B cell (primary cell): ENCODE data around the gene PCDH15. TPM values are rescaled to one million over a fixed set of nuclear protein-coding genes. Genes with fewer than 3 reads are reported as not detected.

Experiments
- ATAC-seq: fragments of 200-7000 bp; cut with Tn5 transposase; one replicate; pipeline ENCODE4 v1.10.0; 2021; ENCODE audit warnings: low read depth, mild to moderate bottlenecking, moderate number of reproducible peaks, moderate library complexity
- CTCF ChIA-PET: fragments of 350-600 bp; sonication (Branson Sonifier 250); formaldehyde crosslinking; loops from one replicate; lab custom pipeline; 2021; ENCODE audit warnings: antibody characterized with exemption, inconsistent platforms; lab: Charles Lee
- POLR2A ChIA-PET: fragments of 350-600 bp; sonication (Branson Sonifier 250); formaldehyde crosslinking; loops from one replicate; lab custom pipeline; 2021; ENCODE audit warnings: antibody characterized with exemption; lab: Charles Lee
- DNase-seq: peaks from one replicate; pipeline ENCODE4 v3.0.0; 2013
- H2AFZ ChIP-seq: 2 replicates; pipeline ENCODE4 v1.6.1; 2012; ENCODE audit warnings: mild to moderate bottlenecking, low read depth, low read length; ENCODE audit not compliant: insufficient read depth, poor library complexity, severe bottlenecking
- H3K27ac ChIP-seq, 2 donors: 1 replicate in 1 of 2; 2 replicates in 1 of 2; pipeline ENCODE4 v1.5.1; 2012 to 2013; ENCODE audit warnings: low read length in 2 of 2, mild to moderate bottlenecking in 2 of 2, moderate library complexity in 1 of 2
- H3K27me3 ChIP-seq, 4 experiments: fragments of 200-600 bp in 1 of 4; sonication (generic) in 1 of 4; replicated peaks in 1 of 4; 1 replicate in 2 of 4; 2 replicates in 2 of 4; pipeline versions ENCODE4 v1.6.1 to v1.7.0; 2013 to 2016; ENCODE audit warnings: low read length in 3 of 4, mild to moderate bottlenecking in 2 of 4, mixed read lengths in 1 of 4, moderate library complexity in 1 of 4; ENCODE audit not compliant: insufficient read depth in 4 of 4, control insufficient read depth in 3 of 4; ENCODE audit errors: control extremely low read depth in 1 of 4
- H3K36me3 ChIP-seq, 2 experiments: replicated peaks in 1 of 2; 1 replicate in 1 of 2; 2 replicates in 1 of 2; pipeline versions ENCODE4 v1.6.1 to v1.7.1; 2013; ENCODE audit warnings: low read length in 1 of 2; ENCODE audit not compliant: insufficient read depth in 2 of 2, control insufficient read depth in 1 of 2; ENCODE audit errors: control extremely low read depth in 1 of 2, extremely low read depth in 1 of 2
- H3K4me1 ChIP-seq, 2 donors: fragments of 200-600 bp in 1 of 2; sonication (generic) in 1 of 2; 1 replicate in 1 of 2; 2 replicates in 1 of 2; pipeline versions ENCODE4 v1.5.1 to v1.6.1; 2013 to 2017; ENCODE audit warnings: low read length in 2 of 2; ENCODE audit not compliant: control insufficient read depth in 2 of 2, insufficient read depth in 2 of 2
- H3K4me2 ChIP-seq: replicated peaks from 2 replicates; pipeline ENCODE3; 2012; ENCODE audit warnings: mild to moderate bottlenecking, low read depth, low read length; ENCODE audit not compliant: poor library complexity, severe bottlenecking
- H3K4me3 ChIP-seq, 5 experiments: fragments of 200-600 bp in 1 of 5; sonication (generic) in 1 of 5; 1 replicate in 3 of 5; 2 replicates in 2 of 5; pipeline versions ENCODE4 v1.5.1 to v1.7.0; 2011 to 2016; ENCODE audit warnings: low read length in 4 of 5, mild to moderate bottlenecking in 4 of 5, low read depth in 2 of 5, control low read depth in 1 of 5, moderate library complexity in 1 of 5; ENCODE audit not compliant: insufficient read depth in 1 of 5; ENCODE audit errors: control extremely low read depth in 1 of 5, extremely low read depth in 1 of 5
- H3K79me2 ChIP-seq: fragments of 200-600 bp; sonication (generic); one replicate; pipeline ENCODE4 v1.6.0; 2016; ENCODE audit warnings: low read length; ENCODE audit not compliant: control insufficient read depth, insufficient read depth
- H3K9ac ChIP-seq: fragments of 200-600 bp; sonication (generic); 2 replicates; pipeline ENCODE4 v1.6.1; 2017; ENCODE audit warnings: mild to moderate bottlenecking, low read length, moderate library complexity
- H3K9me3 ChIP-seq, 3 donors: one replicate each; pipeline versions ENCODE4 v1.6.1 to v1.7.1; 2013; ENCODE audit warnings: low read length in 2 of 3; ENCODE audit not compliant: control insufficient read depth in 2 of 3, insufficient read depth in 1 of 3; ENCODE audit errors: control extremely low read depth in 1 of 3
- H4K20me1 ChIP-seq: 2 replicates; pipeline ENCODE4 v1.6.0; 2012; ENCODE audit warnings: mild to moderate bottlenecking, low read length; ENCODE audit not compliant: insufficient read depth, control insufficient read depth, poor library complexity, severe bottlenecking
- H3K27ac Mint-ChIP-seq: one replicate; pipeline ENCODE4 v1.8.0; 2021; ENCODE audit warnings: mixed read lengths
- H3K27me3 Mint-ChIP-seq: one replicate; pipeline ENCODE4 v1.8.0; 2021; ENCODE audit warnings: mixed read lengths
- H3K4me1 Mint-ChIP-seq: one replicate; pipeline ENCODE4 v1.8.0; 2021; ENCODE audit warnings: mixed read lengths
- H3K4me3 Mint-ChIP-seq: one replicate; pipeline ENCODE4 v1.8.0; 2021; ENCODE audit warnings: mixed read lengths
- H3K9me3 Mint-ChIP-seq: one replicate; pipeline ENCODE4 v1.8.0; 2022; ENCODE audit warnings: mixed read lengths; ENCODE audit not compliant: insufficient read depth
- CTCF ChIP-seq: fragments of 200-600 bp; IDR thresholded peaks from one replicate; pipeline ENCODE4 v1.8.0; 2022; ENCODE audit warnings: antibody characterized with exemption, mild to moderate bottlenecking
- EZH2 ChIP-seq: IDR thresholded peaks from 2 replicates; pipeline ENCODE4 v1.6.1; 2012; ENCODE audit warnings: borderline replicate concordance, low read depth, mild to moderate bottlenecking, moderate library complexity, low read length; ENCODE audit not compliant: insufficient read depth, poor library complexity, severe bottlenecking
- WGBS: methylation state at CpG from one replicate; pipeline ENCODE4 v1.1.5; 2013; ENCODE audit warnings: missing lambda C conversion rate; ENCODE audit not compliant: insufficient coverage; 5-methylcytosine and 5-hydroxymethylcytosine counted together
- intact Hi-C: fragments of 100-400 bp; cut with micrococcal nuclease; formaldehyde crosslinking; loops from one replicate; pipeline ENCODE4 v1.10.0; 2022
- polyA plus RNA-seq: library from polyadenylated mRNA; depleted of rRNA; stranded (reverse); fragments of >200 nt; gene quantifications from 2 replicates; pipeline ENCODE4 v1.2.3, GENCODE V29; 2012
- small RNA-seq: library from RNA; depleted of rRNA; stranded (forward); fragments of <200 nt; gene quantifications from one replicate; pipeline ENCODE3, GENCODE V24; 2012; ENCODE audit warnings: low replicate concordance, low read depth; ENCODE audit not compliant: insufficient read length
- total RNA-seq, 2 donors: library from RNA; stranded (reverse); fragments of 120-200 nt in 1 of 2; gene quantifications; 1 replicate in 1 of 2; 2 replicates in 1 of 2; pipeline versions ENCODE4 v1.2.3 to v1.2.4, GENCODE V29; 2013 to 2022

The PCDH15 gene
- total and polyA plus RNA-seq, 2 donors (not counting 1 experiment from before 2014, with no cell fraction given), result not detected

GRCh38 chr10:53754596-53755250, 1046.3 kb downstream of the PCDH15 start:
- no peak for ATAC-seq

More at GRCh38 chr10:53754596-53755250, 1046.3 kb downstream of the PCDH15 start:
- TF ChIP-seq CTCF, result no peak
- TF ChIP-seq EZH2, result no peak
- Histone ChIP-seq H3K4me2 (no peak overlapping the region), H3K4me3 (no peak overlapping the region), H4K20me1 (no peaks in the 10 kb centered on the region), H3K27ac (no peak overlapping the region), H3K4me1 (no peaks in the 10 kb centered on the region), H3K9ac (no peak overlapping the region), H3K9me3 (no peaks in the 10 kb centered on the region), H3K79me2 (no peaks in the 10 kb centered on the region), H3K36me3 (no peaks in the 10 kb centered on the region), H3K27me3 (no peaks in the 10 kb centered on the region), H2AFZ (no peak overlapping the region)
- WGBS, result 71% methylated on average over 4 of the region's 6 CpGs
- intact Hi-C loops, result no loop called here
- no peak for DNase-seq
- no peak overlapping the region for H3K4me3 Mint-ChIP-seq
- H3K4me1 Mint-ChIP-seq, result no peaks in the 10 kb centered on the region
- ChIA-PET CTCF (no interaction called here), POLR2A (no interaction called here)
- no peaks in the 10 kb centered on the region for H3K9me3 Mint-ChIP-seq
- no peak overlapping the region for H3K27ac Mint-ChIP-seq
- no peaks in the 10 kb centered on the region for H3K27me3 Mint-ChIP-seq

Small RNA genes lying within 50 kb of the gene (small RNA-seq; reads per million reads assigned to genes)
- gene AL365496.1, result not detected
- not detected for gene MIR548F1
- gene RNU6-687P, result not detected
